HL-60 (cell line): ENCODE results near the gene HMCN1.
"Not testable (repeated sequence)": the region's sequence is repeated elsewhere in the genome, so short reads cannot be mapped to it uniquely, and the experiment has no call there.

ENCODE experiments used
- DNase-seq, 2 experiments: peaks; one replicate each; pipeline ENCODE4 v3.0.0-alpha.2; 2010 to 2020; ENCODE audit warnings: low read depth in 1 of 2, low spot score in 1 of 2
- H3K27ac ChIP-seq: fragments of 250-450 bp; sonication (Bioruptor Pico); replicated peaks from 2 replicates; pipeline ENCODE4 v1.5.1; 2020; ENCODE audit warnings: mild to moderate bottlenecking, moderate library complexity
- H3K27me3 ChIP-seq: fragments of 250-450 bp; sonication (Bioruptor Pico); 2 replicates; pipeline ENCODE4 v1.5.1; 2021; ENCODE audit warnings: mild to moderate bottlenecking, moderate library complexity; ENCODE audit not compliant: insufficient read depth, poor library complexity, severe bottlenecking
- H3K4me3 ChIP-seq: replicated peaks from 2 replicates; pipeline ENCODE4 v1.5.1; 2011; ENCODE audit warnings: mild to moderate bottlenecking, control low read depth, low read length; ENCODE audit not compliant: insufficient read depth
- CTCF ChIP-seq: IDR thresholded peaks from one replicate; pipeline ENCODE4 v1.5.1; 2011; ENCODE audit warnings: low read length, control low read depth, inconsistent platforms; ENCODE audit not compliant: insufficient read depth
- GABPA ChIP-seq: IDR thresholded peaks from 2 replicates; pipeline ENCODE4 v1.6.1; 2012; ENCODE audit warnings: low read depth
- POLR2AphosphoS5 ChIP-seq: IDR thresholded peaks from 2 replicates; pipeline ENCODE4 v1.6.1; 2012; ENCODE audit warnings: low read depth
- REST ChIP-seq: IDR thresholded peaks from 2 replicates; pipeline ENCODE4 v1.6.1; 2012; ENCODE audit warnings: low read depth; ENCODE audit not compliant: insufficient replicate concordance
- SPI1 ChIP-seq: IDR thresholded peaks from 2 replicates; pipeline ENCODE4 v1.6.1; 2012; ENCODE audit warnings: low read depth, mild to moderate bottlenecking, borderline replicate concordance

HMCN1 gene

GRCh38 chr1:186162895-186163294 is 428.7 kb downstream of the HMCN1 start:
- H3K27ac ChIP-seq, H3K4me3 ChIP-seq, H3K27me3 ChIP-seq, DNase-seq: not testable (repeated sequence)

GRCh38 chr1:186164773-186165172 is 430.6 kb downstream of the HMCN1 start:
- Histone ChIP-seq H3K27me3 (no peaks in the 10 kb centered on the region), H3K4me3 (no peak overlapping the region), H3K27ac (no peak overlapping the region)
- TF ChIP-seq CTCF (no peak), SPI1 (no peak), POLR2AphosphoS5 (no peak), REST (no peak), GABPA (no peak)
- no peak for DNase-seq

- no peak for DNase-seq
- H3K27me3 ChIP-seq, result no peaks in the 10 kb centered on the region
- no peak overlapping the region for H3K27ac ChIP-seq
- TF ChIP-seq REST (no peak), SPI1 (no peak), POLR2AphosphoS5 (no peak), GABPA (no peak), CTCF (no peak)
- no peak overlapping the region for H3K4me3 ChIP-seq
Observed at GRCh38 chr1:186165303-186165702, 431.1 kb downstream of the HMCN1 start.

- DNase-seq, result no peak
- no peak overlapping the region for H3K27ac ChIP-seq
- no peaks in the 10 kb centered on the region for H3K27me3 ChIP-seq
- H3K4me3 ChIP-seq, result no peak overlapping the region
- TF ChIP-seq SPI1 (no peak), POLR2AphosphoS5 (no peak), REST (no peak), GABPA (no peak), CTCF (no peak)
Observed at GRCh38 chr1:186167096-186167668, 433.0 kb downstream of the HMCN1 start.
